Kidney tubule cell (primary cell): ENCODE data around the gene PYGB.

Experiments
- DNase-seq: peaks from one replicate; pipeline ENCODE4 v3.0.0-alpha.2; 2018; ENCODE audit warnings: low spot score

PYGB gene

GRCh38 chr20:25247956-25248785 lies at the start of gene PYGB:
Gene PYGB (plus strand): TSS chr20:25248085. CDS start chr20:25248179, 94 bp downstream.
- peak; percentile 90 for DNase-seq

- DNase-seq: no peak
These were observed 49.1 kb upstream of the PYGB start for GRCh38 chr20:25198663-25199383.

- DNase-seq: no peak
These were observed 48.2 kb upstream of the PYGB start for GRCh38 chr20:25199473-25200260.

- no peak for DNase-seq
These were observed 44.8 kb upstream of the PYGB start for GRCh38 chr20:25203089-25203488.

GRCh38 chr20:25203871-25204320 lies 44.0 kb upstream of the PYGB start:
- no peak for DNase-seq

GRCh38 chr20:25204550-25205276 lies 43.2 kb upstream of the PYGB start:
- DNase-seq: no peak

GRCh38 chr20:25205277-25206062 lies 42.4 kb upstream of the PYGB start:
- no peak for DNase-seq

- no peak for DNase-seq
These were observed 41.9 kb upstream of the PYGB start for GRCh38 chr20:25206063-25206403.

- DNase-seq: no peak
These were observed 41.3 kb upstream of the PYGB start for GRCh38 chr20:25206548-25206947.

- no peak for DNase-seq
These were observed 40.5 kb upstream of the PYGB start for GRCh38 chr20:25207149-25207959.

GRCh38 chr20:25207960-25208534 lies 39.8 kb upstream of the PYGB start:
- DNase-seq: no peak

- no peak for DNase-seq
These were observed 38.5 kb upstream of the PYGB start for GRCh38 chr20:25209400-25209799.

- no peak for DNase-seq
These were observed 38.0 kb upstream of the PYGB start for GRCh38 chr20:25209911-25210310.

- no peak for DNase-seq
These were observed 36.6 kb upstream of the PYGB start for GRCh38 chr20:25211273-25211672.

- DNase-seq: no peak
These were observed 35.6 kb upstream of the PYGB start for GRCh38 chr20:25212242-25212641.

- DNase-seq: no peak
These were observed 34.1 kb upstream of the PYGB start for GRCh38 chr20:25213566-25214425.

- no peak for DNase-seq
These were observed 33.5 kb upstream of the PYGB start for GRCh38 chr20:25214426-25214790.

- no peak for DNase-seq
These were observed 33.1 kb upstream of the PYGB start for GRCh38 chr20:25214819-25215218.

GRCh38 chr20:25215521-25215920 lies 32.4 kb upstream of the PYGB start:
- no peak for DNase-seq
